HuH-7 (cell line): ENCODE data around the gene DMXL1.
"Not testable (repeated sequence)": the region's sequence is repeated elsewhere in the genome, so short reads cannot be mapped to it uniquely, and the experiment has no call there.

Experiments
- DNase-seq: peaks from one replicate; pipeline ENCODE4 v3.0.0; 2011; ENCODE audit warnings: low spot score

Gene DMXL1

GRCh38 chr5:119217183-119217582, 146.3 kb downstream of the DMXL1 start:
- DNase-seq: no peak

GRCh38 chr5:119218830-119219782, 148.2 kb downstream of the DMXL1 start:
- DNase-seq: no peak

- DNase-seq: no peak
Observed at GRCh38 chr5:119220576-119221197, 149.8 kb downstream of the DMXL1 start.

GRCh38 chr5:119221330-119221729, 150.4 kb downstream of the DMXL1 start:
- no peak for DNase-seq

- DNase-seq: no peak
Observed at GRCh38 chr5:119229950-119230349, 159.1 kb downstream of the DMXL1 start.

GRCh38 chr5:119238265-119239118, 167.6 kb downstream of the DMXL1 start:
- no peak for DNase-seq

GRCh38 chr5:119239119-119239417, 168.2 kb downstream of the DMXL1 start:
- DNase-seq: no peak

- not testable (repeated sequence) for DNase-seq
Observed at GRCh38 chr5:119239826-119240225, 168.9 kb downstream of the DMXL1 start.

GRCh38 chr5:119243888-119244287, 173.0 kb downstream of the DMXL1 start:
- no peak for DNase-seq

GRCh38 chr5:119250946-119251901, 180.3 kb downstream of the DMXL1 start:
- no peak for DNase-seq

GRCh38 chr5:119255571-119256356, 184.9 kb downstream of the DMXL1 start:
- DNase-seq: peak; percentile 15

- no peak for DNase-seq
Observed at GRCh38 chr5:119257613-119258012, 186.7 kb downstream of the DMXL1 start.

GRCh38 chr5:119263639-119264038, 192.8 kb downstream of the DMXL1 start:
- no peak for DNase-seq

GRCh38 chr5:119264186-119264585, 193.3 kb downstream of the DMXL1 start:
- DNase-seq: no peak

- peak; percentile 82 for DNase-seq
Observed at GRCh38 chr5:119267958-119268386, 197.1 kb downstream of the DMXL1 start.

GRCh38 chr5:119268387-119269060, 197.6 kb downstream of the DMXL1 start:
- peak; percentile 77 for DNase-seq

GRCh38 chr5:119269061-119269944, 198.4 kb downstream of the DMXL1 start:
- peak; percentile 7 for DNase-seq

- DNase-seq: no peak
Observed at GRCh38 chr5:119270121-119270565, 199.3 kb downstream of the DMXL1 start.
